ENCODE results near the gene MYO1A. TPM values are rescaled to one million over a fixed set of nuclear protein-coding genes. Genes with fewer than 3 reads are reported as not detected.

MYO1A gene
- total and polyA plus RNA-seq, 2 of the 13 experiments (the other 11 are each of a cell fraction or from before 2014, with no cell fraction given), result 5.3 to 6.0 TPM

GRCh38 chr12:57088354-57089270 lies 38.7 kb upstream of the MYO1A start, which contains the start of gene NAB2 (continued):
- no peak for TF ChIP-seq GRHL1 (CRISPR knock-in tag; conservative IDR thresholded peaks at IDR 0.05)
- TF ChIP-seq ZNF484 (CRISPR knock-in tag; IDR thresholded peaks at IDR 0.05; ENCODE audit: borderline replicate concordance, low read depth), result no peak
- no peak for TF ChIP-seq NFYC (CRISPR knock-in tag; IDR thresholded peaks at IDR 0.05)
- no peak for TF ChIP-seq ZNF720 (CRISPR knock-in tag; IDR thresholded peaks at IDR 0.05)
- peak; percentile 47 for TF ChIP-seq ZNF614 (CRISPR knock-in tag; IDR thresholded peaks at IDR 0.05; ENCODE audit: borderline replicate concordance)
- no peak for TF ChIP-seq CREB3 (CRISPR knock-in tag; IDR thresholded peaks at IDR 0.05)
- TF ChIP-seq FOSL2 (CRISPR knock-in tag; IDR thresholded peaks at IDR 0.05), result peak; percentile 74
- TF ChIP-seq SP2 (CRISPR knock-in tag; IDR thresholded peaks at IDR 0.05), result no peak
- TF ChIP-seq ZNF792 (CRISPR knock-in tag; IDR thresholded peaks at IDR 0.05), result peak; percentile 43; the same call in 1 of the 2 replicates
- 0 out of 2 replicates have a peak, but pooled peaks have one; percentile 48 for TF ChIP-seq ZNF83 (CRISPR knock-in tag; IDR thresholded peaks at IDR 0.05; ENCODE audit: borderline replicate concordance)
- TF ChIP-seq SUZ12 (IDR thresholded peaks at IDR 0.05; ENCODE audit: low read depth, low read length), result no peak
- TF ChIP-seq PREB (CRISPR knock-in tag; IDR thresholded peaks at IDR 0.05), result no peak
- TF ChIP-seq TAF1 (CRISPR knock-in tag; IDR thresholded peaks at IDR 0.05), result peak; percentile 51; the same call in 1 of the 2 replicates
- TF ChIP-seq ZFP37 (CRISPR knock-in tag; IDR thresholded peaks at IDR 0.05; ENCODE audit: borderline replicate concordance), result 0 out of 2 replicates have a peak, but pooled peaks have one; percentile 55
- no peak for TF ChIP-seq ZNF468 (CRISPR knock-in tag; IDR thresholded peaks at IDR 0.05)
- no peak for TF ChIP-seq NR3C1 (CRISPR knock-in tag; IDR thresholded peaks at IDR 0.05)
- no peak for TF ChIP-seq IRF1 (CRISPR knock-in tag; IDR thresholded peaks at IDR 0.05; ENCODE audit: low read depth)
- no peak for TF ChIP-seq SCMH1 (CRISPR knock-in tag; IDR thresholded peaks at IDR 0.05; ENCODE audit: borderline replicate concordance)
- 0 out of 2 replicates have a peak, but pooled peaks have one; percentile 30 for TF ChIP-seq ZNF275 (CRISPR knock-in tag; IDR thresholded peaks at IDR 0.05; ENCODE audit: borderline replicate concordance)
- TF ChIP-seq XBP1 (CRISPR knock-in tag; IDR thresholded peaks at IDR 0.05), result peak; percentile 73; the same call in 1 of the 2 replicates
- no peak for TF ChIP-seq CSRNP2 (CRISPR knock-in tag; conservative IDR thresholded peaks at IDR 0.05; ENCODE audit: low read depth)
- no peak for TF ChIP-seq TCF7 (IDR thresholded peaks at IDR 0.05; ENCODE audit: low read depth)

All from HepG2 (cell line).